Neural cell (in vitro differentiated cells): Measurements from ENCODE around the gene FCER1A.

ENCODE experiments used
- EP300 ChIP-seq: fragments of 450-650 bp; conservative IDR thresholded peaks from 2 replicates; pipeline ENCODE4 v1.6.1; 2014; ENCODE audit warnings: antibody characterized with exemption, mild to moderate bottlenecking, moderate library complexity; ENCODE audit not compliant: poor library complexity, severe bottlenecking
- EZH2 ChIP-seq: fragments of 200-600, 300-800 bp; shearing (Covaris generic), sonication (generic); IDR thresholded peaks from 2 replicates; pipeline ENCODE4 v1.6.1; 2014; ENCODE audit warnings: antibody characterized with exemption, low read length, borderline replicate concordance, mild to moderate bottlenecking; ENCODE audit not compliant: insufficient read depth, poor library complexity, severe bottlenecking
- POLR2AphosphoS5 ChIP-seq: IDR thresholded peaks from 2 replicates; pipeline ENCODE4 v1.6.1; 2012
- RAD21 ChIP-seq: fragments of 450-650 bp; conservative IDR thresholded peaks from 2 replicates; pipeline ENCODE4 v1.6.1; 2014; ENCODE audit warnings: antibody characterized with exemption, mild to moderate bottlenecking, moderate library complexity
- SMC3 ChIP-seq: fragments of 450-650 bp; conservative IDR thresholded peaks from 2 replicates; pipeline ENCODE4 v1.6.1; 2014; ENCODE audit warnings: antibody characterized with exemption, mild to moderate bottlenecking, moderate library complexity; ENCODE audit not compliant: poor library complexity
- TAF1 ChIP-seq: IDR thresholded peaks from 2 replicates; pipeline ENCODE4 v1.6.1; 2012; ENCODE audit warnings: low read depth
- TF ChIP-seq, protein P1 (sequence below): fragments of 450-650 bp; IDR thresholded peaks from 2 replicates; pipeline ENCODE4 v1.5.1; 2014; ENCODE audit warnings: antibody characterized with exemption, mild to moderate bottlenecking, moderate library complexity; ENCODE audit not compliant: poor library complexity, severe bottlenecking

DNA sequence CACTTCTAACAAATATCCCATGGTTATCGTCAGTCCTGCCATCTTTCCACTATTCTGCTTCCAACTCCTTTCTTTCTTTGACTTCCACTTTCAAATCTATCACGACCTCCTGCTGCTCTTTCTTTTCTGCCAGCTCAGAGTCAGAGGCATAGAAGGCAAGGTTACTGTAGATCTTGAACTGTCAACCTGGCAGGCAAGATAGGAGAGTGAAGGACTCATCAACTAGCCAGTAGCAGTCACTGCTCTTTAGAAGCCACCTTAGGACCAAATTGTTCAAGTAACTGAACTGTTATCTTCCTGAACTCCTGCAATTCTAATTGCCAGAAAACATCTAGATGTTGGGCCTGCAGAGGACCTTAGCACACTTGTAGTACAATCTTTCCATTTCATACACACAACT is 13.1 kb upstream of the FCER1A start:
- no peak for TF ChIP-seq TAF1
- TF ChIP-seq POLR2AphosphoS5: no peak
- no peak for TF ChIP-seq EP300
- TF ChIP-seq, protein P1, sequence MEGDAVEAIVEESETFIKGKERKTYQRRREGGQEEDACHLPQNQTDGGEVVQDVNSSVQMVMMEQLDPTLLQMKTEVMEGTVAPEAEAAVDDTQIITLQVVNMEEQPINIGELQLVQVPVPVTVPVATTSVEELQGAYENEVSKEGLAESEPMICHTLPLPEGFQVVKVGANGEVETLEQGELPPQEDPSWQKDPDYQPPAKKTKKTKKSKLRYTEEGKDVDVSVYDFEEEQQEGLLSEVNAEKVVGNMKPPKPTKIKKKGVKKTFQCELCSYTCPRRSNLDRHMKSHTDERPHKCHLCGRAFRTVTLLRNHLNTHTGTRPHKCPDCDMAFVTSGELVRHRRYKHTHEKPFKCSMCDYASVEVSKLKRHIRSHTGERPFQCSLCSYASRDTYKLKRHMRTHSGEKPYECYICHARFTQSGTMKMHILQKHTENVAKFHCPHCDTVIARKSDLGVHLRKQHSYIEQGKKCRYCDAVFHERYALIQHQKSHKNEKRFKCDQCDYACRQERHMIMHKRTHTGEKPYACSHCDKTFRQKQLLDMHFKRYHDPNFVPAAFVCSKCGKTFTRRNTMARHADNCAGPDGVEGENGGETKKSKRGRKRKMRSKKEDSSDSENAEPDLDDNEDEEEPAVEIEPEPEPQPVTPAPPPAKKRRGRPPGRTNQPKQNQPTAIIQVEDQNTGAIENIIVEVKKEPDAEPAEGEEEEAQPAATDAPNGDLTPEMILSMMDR: no peak
- no peak for TF ChIP-seq SMC3
- no peak for TF ChIP-seq EZH2
- TF ChIP-seq RAD21: no peak
